GM18909 (cell line): Measurements from ENCODE around the gene ASB4.

ENCODE experiments used
- ATAC-seq: cut with Tn5 transposase; IDR thresholded peaks from one replicate; pipeline ENCODE4 v1.9.1; 2021; ENCODE audit warnings: mild to moderate bottlenecking; ENCODE audit not compliant: unreplicated experiment, poor library complexity

The ASB4 gene

DNA sequence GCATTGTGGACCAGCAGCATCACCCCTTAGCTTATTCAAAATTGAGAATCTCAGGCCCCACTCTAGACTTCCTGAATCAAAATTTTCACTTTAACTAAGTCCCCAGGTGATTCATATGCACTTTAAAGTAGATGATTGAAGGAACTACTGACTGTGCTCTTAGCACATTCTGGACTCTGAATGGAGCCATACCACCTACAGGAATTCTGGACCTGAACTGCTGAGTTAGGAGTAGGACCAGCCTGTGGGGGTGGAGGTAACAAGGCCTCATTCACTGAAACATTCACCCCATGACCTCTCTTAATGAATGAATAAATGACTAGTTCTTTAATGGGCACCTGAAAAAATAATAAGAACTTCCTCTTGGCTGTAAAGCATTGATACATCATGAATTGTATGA is 103.3 kb downstream of the ASB4 start:
- ATAC-seq: no peak

- no peak for ATAC-seq
These were observed 104.0 kb downstream of the ASB4 start for GRCh38 chr7:95589766-95590165.
